Neural cell (in vitro differentiated cells): ENCODE results near the gene RHBDD3. TPM values are rescaled to one million over a fixed set of nuclear protein-coding genes. Genes with fewer than 3 reads are reported as not detected.

Source experiments
- H2AFZ ChIP-seq: fragments of 200-600, 300-800 bp; sonication (generic), shearing (Covaris generic); 2 replicates; pipeline ENCODE4 v1.6.0; 2014; ENCODE audit warnings: low read depth, mild to moderate bottlenecking, antibody characterized with exemption, low read length, moderate library complexity
- H3F3A ChIP-seq: fragments of 200-600 bp; shearing (Covaris generic); 2 replicates; pipeline ENCODE4 v1.6.1; 2016; ENCODE audit warnings: mild to moderate bottlenecking, moderate library complexity, mixed read lengths, antibody characterized with exemption, low read length; ENCODE audit not compliant: insufficient read depth, poor library complexity, severe bottlenecking
- H3K27ac ChIP-seq: fragments of 200-600, 300-800 bp; sonication (generic), shearing (Covaris generic); 2 replicates; pipeline ENCODE4 v1.5.1; 2014; ENCODE audit warnings: mild to moderate bottlenecking, low read length, moderate library complexity
- H3K27me3 ChIP-seq: fragments of 300-800, 200-600 bp; sonication (generic), shearing (Covaris generic); 2 replicates; pipeline ENCODE4 v1.6.0; 2014; ENCODE audit warnings: mild to moderate bottlenecking, low read depth, low read length, moderate library complexity; ENCODE audit not compliant: insufficient read depth
- H3K36me3 ChIP-seq: fragments of 300-800, 200-600 bp; sonication (generic), shearing (Covaris generic); 2 replicates; pipeline ENCODE4 v1.5.1; 2014; ENCODE audit warnings: mild to moderate bottlenecking, antibody characterized with exemption, low read length, moderate library complexity; ENCODE audit not compliant: insufficient read depth
- H3K4me2 ChIP-seq: fragments of 300-800, 200-600 bp; sonication (generic), shearing (Covaris generic); 2 replicates; pipeline ENCODE4 v1.6.0; 2014; ENCODE audit warnings: mild to moderate bottlenecking, low read length
- H3K4me3 ChIP-seq: fragments of 300-800, 200-600 bp; sonication (generic), shearing (Covaris generic); 2 replicates; pipeline ENCODE4 v1.5.1; 2014; ENCODE audit warnings: mild to moderate bottlenecking, low read length, moderate library complexity
- H3K79me2 ChIP-seq: fragments of 200-600 bp; shearing (Covaris generic); replicated peaks from 2 replicates; pipeline ENCODE4 v1.6.0; 2014; ENCODE audit warnings: mild to moderate bottlenecking, low read length, moderate library complexity; ENCODE audit not compliant: insufficient read depth
- H3K9ac ChIP-seq: fragments of 300-800, 200-600 bp; sonication (generic), shearing (Covaris generic); 2 replicates; pipeline ENCODE4 v1.6.1; 2016; ENCODE audit warnings: mild to moderate bottlenecking, low read length, mixed read lengths
- H3K9me2 ChIP-seq: fragments of 200-600 bp; shearing (Covaris generic); 2 replicates; pipeline ENCODE4 v1.6.1; 2016; ENCODE audit warnings: mild to moderate bottlenecking, low read length, mixed read lengths; ENCODE audit not compliant: insufficient read depth
- H3K9me3 ChIP-seq: fragments of 200-600, 300-800 bp; sonication (generic), shearing (Covaris generic); 2 replicates; pipeline ENCODE4 v1.6.1; 2016; ENCODE audit warnings: mild to moderate bottlenecking, mixed run types, low read length, moderate library complexity, mixed read lengths
- H4K20me1 ChIP-seq: fragments of 200-600 bp; shearing (Covaris generic); 2 replicates; pipeline ENCODE4 v1.6.1; 2016; ENCODE audit warnings: mild to moderate bottlenecking, mixed run types; ENCODE audit not compliant: insufficient read depth
- CTCF ChIP-seq: fragments of 450-650 bp; IDR thresholded peaks from 2 replicates; pipeline ENCODE4 v1.5.1; 2014; ENCODE audit warnings: antibody characterized with exemption, mild to moderate bottlenecking, moderate library complexity; ENCODE audit not compliant: poor library complexity, severe bottlenecking
- EP300 ChIP-seq: fragments of 450-650 bp; conservative IDR thresholded peaks from 2 replicates; pipeline ENCODE4 v1.6.1; 2014; ENCODE audit warnings: antibody characterized with exemption, mild to moderate bottlenecking, moderate library complexity; ENCODE audit not compliant: poor library complexity, severe bottlenecking
- EZH2 ChIP-seq: fragments of 200-600, 300-800 bp; shearing (Covaris generic), sonication (generic); IDR thresholded peaks from 2 replicates; pipeline ENCODE4 v1.6.1; 2014; ENCODE audit warnings: antibody characterized with exemption, low read length, borderline replicate concordance, mild to moderate bottlenecking; ENCODE audit not compliant: insufficient read depth, poor library complexity, severe bottlenecking
- MXI1 ChIP-seq: fragments of 450-650 bp; conservative IDR thresholded peaks from 2 replicates; pipeline ENCODE4 v1.6.1; 2014; ENCODE audit warnings: antibody characterized with exemption, mild to moderate bottlenecking; ENCODE audit not compliant: poor library complexity, severe bottlenecking
- POLR2AphosphoS5 ChIP-seq: IDR thresholded peaks from 2 replicates; pipeline ENCODE4 v1.6.1; 2012
- RAD21 ChIP-seq: fragments of 450-650 bp; conservative IDR thresholded peaks from 2 replicates; pipeline ENCODE4 v1.6.1; 2014; ENCODE audit warnings: antibody characterized with exemption, mild to moderate bottlenecking, moderate library complexity
- REST ChIP-seq: IDR thresholded peaks from 2 replicates; pipeline ENCODE4 v1.6.1; 2012; ENCODE audit warnings: borderline replicate concordance
- SMC3 ChIP-seq: fragments of 450-650 bp; conservative IDR thresholded peaks from 2 replicates; pipeline ENCODE4 v1.6.1; 2014; ENCODE audit warnings: antibody characterized with exemption, mild to moderate bottlenecking, moderate library complexity; ENCODE audit not compliant: poor library complexity
- TAF1 ChIP-seq: IDR thresholded peaks from 2 replicates; pipeline ENCODE4 v1.6.1; 2012; ENCODE audit warnings: low read depth
- polyA plus RNA-seq: library from polyadenylated mRNA; depleted of rRNA; stranded (reverse); fragments of >200 nt; gene quantifications from 2 replicates; pipeline ENCODE4 v1.2.3, GENCODE V29; 2014

RHBDD3 gene
- polyA plus RNA-seq, 1 donor from 2014 or later = 114 TPM

DNA sequence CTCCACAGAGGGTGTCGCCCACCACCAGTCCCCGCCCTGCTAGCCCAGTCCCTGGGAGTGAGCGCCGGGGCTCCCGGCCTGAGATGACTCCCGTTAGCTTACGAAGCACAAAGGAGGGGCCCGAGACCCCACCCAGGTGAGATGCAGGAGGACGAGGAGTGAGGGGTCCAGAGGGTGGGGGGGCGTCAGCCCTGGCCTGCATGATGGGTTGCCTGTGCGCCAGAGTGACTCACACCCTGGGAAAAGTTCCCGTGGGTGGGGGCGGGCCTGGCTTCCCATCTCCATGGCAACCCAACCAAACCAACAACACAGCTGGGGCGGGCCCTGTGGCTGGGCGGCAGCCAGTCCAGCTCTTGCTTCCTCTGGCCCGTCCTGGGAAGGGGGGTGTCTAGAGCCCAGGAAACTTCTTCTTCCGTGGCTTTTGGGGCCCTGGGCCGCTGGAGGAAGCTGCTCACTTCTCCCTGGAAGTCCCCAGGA lies 43.1 kb upstream of the RHBDD3 start:
- no peaks in the 10 kb centered on the region for H3K79me2 ChIP-seq
- no peak overlapping the region for H3K27ac ChIP-seq
- no peak overlapping the region for H3K9ac ChIP-seq
- no peak overlapping the region for H3K4me2 ChIP-seq
- H4K20me1 ChIP-seq = no peaks in the 10 kb centered on the region
- H3F3A ChIP-seq = no peaks in the 10 kb centered on the region
- no peaks in the 10 kb centered on the region for H3K9me3 ChIP-seq
- no peaks in the 10 kb centered on the region for H3K9me2 ChIP-seq
- no peak overlapping the region for H3K4me3 ChIP-seq
- no peak overlapping the region for H2AFZ ChIP-seq
- peaks cover 40% of the 10 kb centered on the region for H3K27me3 ChIP-seq
- H3K36me3 ChIP-seq = no peaks in the 10 kb centered on the region
- no peak for TF ChIP-seq SMC3
- TF ChIP-seq MXI1 = no peak
- TF ChIP-seq EZH2 = no peak
- TF ChIP-seq EP300 = no peak
- TF ChIP-seq RAD21 = no peak
- TF ChIP-seq POLR2AphosphoS5 = no peak
- no peak for TF ChIP-seq CTCF
- no peak for TF ChIP-seq REST
- no peak for TF ChIP-seq TAF1

GRCh38 chr22:29310065-29310862 lies 42.5 kb upstream of the RHBDD3 start:
- Histone ChIP-seq H3K4me3 (no peak overlapping the region), H3K27me3 (peaks cover 40% of the 10 kb centered on the region), H4K20me1 (no peaks in the 10 kb centered on the region), H3K9me2 (no peaks in the 10 kb centered on the region), H3K27ac (no peak overlapping the region), H3F3A (no peaks in the 10 kb centered on the region), H2AFZ (no peak overlapping the region), H3K79me2 (no peaks in the 10 kb centered on the region), H3K9ac (no peak overlapping the region), H3K9me3 (no peaks in the 10 kb centered on the region), H3K4me2 (no peak overlapping the region), H3K36me3 (no peaks in the 10 kb centered on the region)
- TF ChIP-seq TAF1 = no peak
- TF ChIP-seq CTCF = no peak
- no peak for TF ChIP-seq EP300
- TF ChIP-seq SMC3 = no peak
- no peak for TF ChIP-seq RAD21
- no peak for TF ChIP-seq EZH2
- no peak for TF ChIP-seq MXI1
